BJ (cell line): ENCODE measurements around the gene UBXN10. TPM values are rescaled to one million over a fixed set of nuclear protein-coding genes. Genes with fewer than 3 reads are reported as not detected.
"Not testable (repeated sequence)": the region's sequence is repeated elsewhere in the genome, so short reads cannot be mapped to it uniquely, and the experiment has no call there.

Experiments
- CTCF ChIA-PET: fragments of 350-600 bp; formaldehyde crosslinking; extraction: SDS; loops from one replicate; lab custom pipeline; 2021; ENCODE audit warnings: antibody characterized with exemption, inconsistent platforms; lab: Yijun Ruan, JAX
- POLR2A ChIA-PET: fragments of 300-600 bp; sonication (Branson Sonifier 250); formaldehyde crosslinking; extraction: SDS; loops from one replicate; lab custom pipeline; 2021; ENCODE audit warnings: antibody characterized with exemption; lab: Charles Lee
- DNase-seq: peaks from one replicate; pipeline ENCODE4 v3.0.0-alpha.2; 2011; ENCODE audit warnings: low read depth
- H3K27me3 ChIP-seq: 2 replicates; pipeline ENCODE4 v1.6.0; 2011; ENCODE audit warnings: low read length; ENCODE audit not compliant: control insufficient read depth, insufficient read depth
- H3K36me3 ChIP-seq: 2 replicates; pipeline ENCODE4 v1.5.1; 2011; ENCODE audit warnings: low read length; ENCODE audit not compliant: control insufficient read depth, insufficient read depth
- H3K4me3 ChIP-seq: 2 replicates; pipeline ENCODE4 v1.5.1; 2011; ENCODE audit warnings: low read depth, mild to moderate bottlenecking, control low read depth, low read length
- CTCF ChIP-seq: IDR thresholded peaks from 2 replicates; pipeline ENCODE4 v1.5.1; 2011; ENCODE audit warnings: low read depth, mild to moderate bottlenecking, control low read depth, inconsistent platforms, low read length, moderate library complexity; ENCODE audit not compliant: insufficient read depth
- polyA plus RNA-seq: library from polyadenylated mRNA; depleted of rRNA; stranded (reverse); fragments of >200 nt; gene quantifications from 2 replicates; pipeline ENCODE4 v1.2.3, GENCODE V29; 2011

Gene UBXN10
- polyA plus RNA-seq, 1 experiment, result not detected

- H3K27me3 ChIP-seq, result peaks cover 6% of the 10 kb centered on the region
- TF ChIP-seq CTCF, result no peak
- ChIA-PET POLR2A (no interaction called here), CTCF (interaction anchor here (1.0 to 2.1 kb wide), 3 partner anchors 11 to 265 kb away, joined by 3 to 6 read pairs (median 6); no protein-coding TSS in a partner anchor)
- H3K36me3 ChIP-seq, result no peaks in the 10 kb centered on the region
- no peak overlapping the region for H3K4me3 ChIP-seq
- no peak for DNase-seq
These were observed 43.3 kb downstream of the UBXN10 start for GRCh38 chr1:20229171-20229570.

- POLR2A ChIA-PET, H3K4me3 ChIP-seq, DNase-seq, H3K36me3 ChIP-seq: not testable (repeated sequence)
- CTCF ChIA-PET, result interaction anchor here (1.0 kb wide), 1 partner anchor 262 kb away, joined by 6 read pairs; no protein-coding TSS in a partner anchor
- H3K27me3 ChIP-seq, result peaks cover 12% of the 10 kb centered on the region
These were observed 46.7 kb downstream of the UBXN10 start for GRCh38 chr1:20232564-20232963.

DNA sequence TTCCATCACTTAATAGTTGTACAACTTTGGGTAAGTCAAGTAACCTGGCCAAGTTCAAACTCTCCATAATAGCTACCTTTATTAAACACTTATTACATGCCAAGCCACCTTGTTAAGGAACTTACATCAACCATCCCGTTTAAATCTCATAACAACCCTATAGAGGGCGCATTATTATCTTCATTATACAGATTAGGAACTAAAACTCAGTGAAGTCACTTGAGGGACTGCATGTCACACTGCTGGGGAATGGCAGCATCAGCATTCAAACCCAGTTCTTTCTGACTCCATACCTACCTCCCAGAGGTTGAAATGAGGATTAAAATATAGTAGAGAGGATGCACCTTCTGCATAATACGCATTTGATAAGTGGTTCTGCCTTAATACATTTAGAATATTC, 47.5 kb downstream of the UBXN10 start:
- ChIA-PET CTCF (interaction anchor here (0.7 to 1.2 kb wide), 5 partner anchors 40 to 261 kb away, joined by 3 to 6 read pairs (median 4); no protein-coding TSS in a partner anchor), POLR2A (no interaction called here)
- no peak for DNase-seq
- no peak overlapping the region for H3K4me3 ChIP-seq
- H3K27me3 ChIP-seq, result peaks cover 12% of the 10 kb centered on the region
- H3K36me3 ChIP-seq, result no peaks in the 10 kb centered on the region
- TF ChIP-seq CTCF, result peak; percentile 37; the same call in 1 of the 2 replicates

- POLR2A ChIA-PET, result no interaction called here
- CTCF ChIA-PET, result interaction anchor here (0.7 to 1.2 kb wide), 5 partner anchors 14 to 259 kb away, joined by 3 to 4 read pairs (median 4); no protein-coding TSS in a partner anchor
- DNase-seq, result no peak
These were observed 48.0 kb downstream of the UBXN10 start for GRCh38 chr1:20233866-20234265.

GRCh38 chr1:20234788-20235535, 49.1 kb downstream of the UBXN10 start:
- POLR2A ChIA-PET, result no interaction called here

More at GRCh38 chr1:20233866-20234265, 48.0 kb downstream of the UBXN10 start:
- H3K27me3 ChIP-seq, result peaks cover 11% of the 10 kb centered on the region
- no peaks in the 10 kb centered on the region for H3K36me3 ChIP-seq
- H3K4me3 ChIP-seq, result no peak overlapping the region
- TF ChIP-seq CTCF, result no peak

More at GRCh38 chr1:20234788-20235535, 49.1 kb downstream of the UBXN10 start:
- no peak overlapping the region for H3K4me3 ChIP-seq
- DNase-seq, result no peak
- TF ChIP-seq CTCF, result no peak
- CTCF ChIA-PET, result interaction anchor here (0.6 to 1.2 kb wide), 4 partner anchors 15 to 258 kb away, joined by 3 to 5 read pairs (median 4); no protein-coding TSS in a partner anchor
- H3K36me3 ChIP-seq, result no peaks in the 10 kb centered on the region
- peaks cover 10% of the 10 kb centered on the region for H3K27me3 ChIP-seq
